HepG2 (cell line): ENCODE data around the gene CDX1. TPM values are rescaled to one million over a fixed set of nuclear protein-coding genes. Genes with fewer than 3 reads are reported as not detected.

ENCODE experiments used
- ATAC-seq: fragments of 200-7000 bp; cut with Tn5 transposase; 3 replicates; pipeline ENCODE4 v1.9.1; 2020; ENCODE audit warnings: mild to moderate bottlenecking, moderate library complexity
- BruUV-seq: library from RNA; stranded (reverse); fragments of 400-500 nt; replicated peaks from 2 replicates; lab custom pipeline; 2021; lab: Mats Ljungman, UMichigan
- CTCF ChIA-PET: fragments of 300-600 bp; formaldehyde crosslinking; extraction: SDS; loops from one replicate; lab custom pipeline; 2021; ENCODE audit warnings: low total read pairs, inconsistent platforms, low intra/inter-chr PET ratio; lab: Yijun Ruan, JAX
- POLR2A ChIA-PET: fragments of 350-600 bp; sonication (Branson Sonifier 250); formaldehyde crosslinking; loops from one replicate; lab custom pipeline; 2020; ENCODE audit warnings: antibody characterized with exemption, inconsistent platforms; lab: Yijun Ruan, JAX
- DNase-seq: peaks from one replicate; pipeline ENCODE4 v3.0.0-alpha.2; 2015; ENCODE audit warnings: low spot score
- FAIRE-seq: peaks from 3 replicates; lab custom pipeline; 2011; peaks lifted over from hg19 to GRCh38; lab: Jason Lieb, UNC
- H2AFZ ChIP-seq: one replicate; pipeline ENCODE4 v1.6.1; 2011; ENCODE audit warnings: low read length, inconsistent platforms
- H3K27ac ChIP-seq: fragments of 300-600 bp; 3 replicates; pipeline ENCODE4 v1.8.0; 2011; ENCODE audit warnings: mixed run types, mild to moderate bottlenecking, mixed read lengths, low read length, inconsistent platforms; ENCODE audit not compliant: insufficient read depth; ENCODE audit errors: extremely low read length
- H3K27me3 ChIP-seq, 2 experiments: fragments of 200-600 bp in 1 of 2; 2 replicates in 1 of 2; 3 replicates in 1 of 2; pipeline versions ENCODE4 v1.6.0 to v1.8.0; 2011; ENCODE audit warnings: low read length in 2 of 2, mild to moderate bottlenecking in 2 of 2, moderate library complexity in 2 of 2, inconsistent platforms in 1 of 2; ENCODE audit not compliant: insufficient read depth in 2 of 2, control insufficient read depth in 1 of 2
- H3K36me3 ChIP-seq, 2 experiments: fragments of 200-600 bp in 1 of 2; replicated peaks in 1 of 2; 2 replicates in 1 of 2; 3 replicates in 1 of 2; pipeline versions ENCODE4 v1.5.1 to v1.8.0; 2011; ENCODE audit warnings: low read length in 2 of 2, inconsistent platforms in 1 of 2; ENCODE audit not compliant: insufficient read depth in 2 of 2, control insufficient read depth in 1 of 2
- H3K4me1 ChIP-seq: 2 replicates; pipeline ENCODE4 v1.5.1; 2012; ENCODE audit warnings: low read length, inconsistent platforms; ENCODE audit not compliant: insufficient read depth
- H3K4me2 ChIP-seq: 2 replicates; pipeline ENCODE4 v1.6.0; 2011; ENCODE audit warnings: low read depth, low read length, inconsistent platforms
- H3K4me3 ChIP-seq, 3 experiments: fragments of 200-600 bp in 1 of 3; sonication (generic), shearing (Covaris generic) in 1 of 3; replicated peaks in 1 of 3; 2 replicates each; pipeline ENCODE4 v1.5.1; 2011 to 2016; ENCODE audit warnings: low read length in 3 of 3, inconsistent platforms in 2 of 3, low read depth in 2 of 3, mild to moderate bottlenecking in 2 of 3, control low read depth in 1 of 3, mixed read lengths in 1 of 3; ENCODE audit not compliant: insufficient read depth in 1 of 3
- H3K79me2 ChIP-seq: one replicate; pipeline ENCODE4 v1.6.1; 2011; ENCODE audit warnings: low read length, inconsistent platforms; ENCODE audit not compliant: insufficient read depth
- H3K9ac ChIP-seq: 2 replicates; pipeline ENCODE4 v1.6.0; 2011; ENCODE audit warnings: mild to moderate bottlenecking, low read depth, low read length, inconsistent platforms; ENCODE audit not compliant: insufficient read depth
- H3K9me3 ChIP-seq: 2 replicates; pipeline ENCODE4 v1.5.1; 2012; ENCODE audit warnings: mild to moderate bottlenecking, low read length
- H4K20me1 ChIP-seq: 2 replicates; pipeline ENCODE4 v1.6.0; 2011; ENCODE audit warnings: inconsistent platforms, mild to moderate bottlenecking, low read length, moderate library complexity; ENCODE audit not compliant: insufficient read depth
- ATF1 ChIP-seq: IDR thresholded peaks from 2 replicates; pipeline ENCODE4 v1.6.1; 2016; ENCODE audit warnings: mild to moderate bottlenecking, control low read depth
- CBX1 ChIP-seq: IDR thresholded peaks from one replicate; pipeline ENCODE4 v1.6.1; 2016; ENCODE audit warnings: antibody characterized with exemption, low read depth
- CCDC6 ChIP-seq: sonication (generic); formaldehyde crosslinking; IDR thresholded peaks from 2 replicates; pipeline ENCODE4 v1.8.1; 2022; ENCODE audit warnings: mild to moderate bottlenecking, missing genetic modification reagents, moderate library complexity
- CSRNP1 ChIP-seq: sonication (generic); formaldehyde crosslinking; IDR thresholded peaks from 2 replicates; pipeline ENCODE4 v1.8.1; 2023; ENCODE audit warnings: mild to moderate bottlenecking, missing genetic modification reagents
- GMEB1 ChIP-seq: sonication (generic); formaldehyde crosslinking; IDR thresholded peaks from 2 replicates; pipeline ENCODE4 v1.5.1; 2020; ENCODE audit warnings: missing genetic modification reagents, mild to moderate bottlenecking, borderline replicate concordance
- KDM4B ChIP-seq: sonication (generic); formaldehyde crosslinking; IDR thresholded peaks from 2 replicates; pipeline ENCODE4 v1.4.0; 2020; ENCODE audit warnings: missing genetic modification reagents
- KDM5B ChIP-seq: sonication (generic); formaldehyde crosslinking; IDR thresholded peaks from 2 replicates; pipeline ENCODE4 v1.4.0; 2020; ENCODE audit warnings: missing genetic modification reagents, mild to moderate bottlenecking, borderline replicate concordance
- KMT2B ChIP-seq: IDR thresholded peaks from 2 replicates; pipeline ENCODE4 v1.6.1; 2016; ENCODE audit warnings: missing genetic modification reagents, missing compliant biosample characterization
- PBX3 ChIP-seq: sonication (generic); formaldehyde crosslinking; IDR thresholded peaks from 2 replicates; pipeline ENCODE4 v1.8.1; 2023; ENCODE audit warnings: missing genetic modification reagents, inconsistent platforms, borderline replicate concordance
- RXRA ChIP-seq: sonication (generic); formaldehyde crosslinking; IDR thresholded peaks from 2 replicates; pipeline ENCODE4 v1.5.1; 2020; ENCODE audit warnings: missing genetic modification reagents
- SNRNP70 ChIP-seq: fragments of 200-400 bp; formaldehyde crosslinking; IDR thresholded peaks from 2 replicates; pipeline ENCODE4 v1.6.1; 2017; ENCODE audit warnings: mild to moderate bottlenecking, low read depth, low read length, moderate library complexity
- SP2 ChIP-seq: sonication (generic); formaldehyde crosslinking; IDR thresholded peaks from 2 replicates; pipeline ENCODE4 v1.5.1; 2020; ENCODE audit warnings: mild to moderate bottlenecking, missing genetic modification reagents
- XBP1 ChIP-seq: sonication (generic); formaldehyde crosslinking; IDR thresholded peaks from 2 replicates; pipeline ENCODE4 v1.5.0; 2020; ENCODE audit warnings: missing genetic modification reagents
- ZNF121 ChIP-seq: sonication (generic); formaldehyde crosslinking; IDR thresholded peaks from 2 replicates; pipeline ENCODE4 v1.5.0; 2020; ENCODE audit warnings: mild to moderate bottlenecking, missing genetic modification reagents
- ZNF567 ChIP-seq: sonication (generic); formaldehyde crosslinking; IDR thresholded peaks from 2 replicates; pipeline ENCODE4 v1.8.1; 2023; ENCODE audit warnings: mild to moderate bottlenecking, missing genetic modification reagents, borderline replicate concordance
- ZNF678 ChIP-seq: sonication (generic); formaldehyde crosslinking; IDR thresholded peaks from 2 replicates; pipeline ENCODE4 v1.4.0; 2020; ENCODE audit warnings: mild to moderate bottlenecking, missing genetic modification reagents
- ZNF768 ChIP-seq: sonication (generic); formaldehyde crosslinking; IDR thresholded peaks from 2 replicates; pipeline ENCODE4 v1.4.0; 2020; ENCODE audit warnings: missing genetic modification reagents
- ZNF777 ChIP-seq: sonication (generic); formaldehyde crosslinking; IDR thresholded peaks from 2 replicates; pipeline ENCODE4 v1.4.0; 2020; ENCODE audit warnings: missing genetic modification reagents
- ZNF850 ChIP-seq: sonication (generic); formaldehyde crosslinking; conservative IDR thresholded peaks from 2 replicates; pipeline ENCODE4 v1.9.0; 2021; ENCODE audit warnings: mild to moderate bottlenecking, missing genetic modification reagents
- WGBS: methylation state at CpG from one replicate; pipeline ENCODE4 v1.1.6; 2017; ENCODE audit warnings: low lambda C conversion rate; 5-methylcytosine and 5-hydroxymethylcytosine counted together
- in situ Hi-C: cut with HindIII; loops from 2 replicates; pipeline ENCODE4 v1.10.0; 2017; ENCODE audit warnings: low pct_unique_long_range_greater_than_20kb; ENCODE audit not compliant: extremely low pct_ligation_motif_present
- intact Hi-C: fragments of 100-400 bp; cut with micrococcal nuclease; formaldehyde crosslinking; loops from one replicate; pipeline ENCODE4 v1.10.0; 2022; ENCODE audit not compliant: unreplicated experiment
- polyA plus RNA-seq, 8 experiments: library from polyadenylated mRNA; depleted of rRNA in 3 of 8; stranded (reverse) in 7 of 8; unstranded in 1 of 8; fragments of >200 nt; fragmentation: Illumina TruSeq in 4 of 8; extraction: Trizol in 4 of 8; gene quantifications; 2 replicates each; pipeline versions ENCODE4 v1.2.1 to v1.2.3, GENCODE V29; 2011 to 2016; ENCODE audit warnings: low read depth in 4 of 8, missing spikeins in 1 of 8, mixed read lengths in 1 of 8; ENCODE audit not compliant: insufficient read depth in 1 of 8
- total RNA-seq, 5 experiments: library from RNA; depleted of rRNA; stranded (reverse); fragments of >200 nt; fragmentation: Illumina TruSeq; extraction: Trizol; gene quantifications; 2 replicates each; pipeline ENCODE4 v1.2.3, GENCODE V29; 2016; ENCODE audit warnings: low read depth in 1 of 5

The CDX1 gene
- total and polyA plus RNA-seq, 2 of the 13 experiments (the other 11 are each of a cell fraction or from before 2014, with no cell fraction given) = not detected

GRCh38 chr5:150149618-150150017 lies 17.0 kb upstream of the CDX1 start (continued):
- TF ChIP-seq GMEB1 (CRISPR knock-in tag) (no peak), ZNF850 (CRISPR knock-in tag) (no peak), KDM4B (CRISPR knock-in tag) (no peak)

- no peaks in the 10 kb centered on the region for H3K36me3 ChIP-seq
- ChIA-PET CTCF (no interaction called here), POLR2A (interaction anchor here (5.2 kb wide), 1 partner anchor 15 kb away, joined by 31 read pairs; no protein-coding TSS in a partner anchor)
- H3K27me3 ChIP-seq = peaks cover 2 to 35% of the 10 kb centered on the region in 2 experiments; a peak in 3 of 5 replicates
- 15% methylated on average over 5 of the region's 12 CpGs for WGBS
- H3K9me3 ChIP-seq = no peaks in the 10 kb centered on the region
- no peak overlapping the region for H2AFZ ChIP-seq
- no peaks in the 10 kb centered on the region for H4K20me1 ChIP-seq
- intact Hi-C loops (no loop called here), in situ Hi-C loops (no loop called here)
- peak; percentile 12 for ATAC-seq
- FAIRE-seq = no peak
- H3K27ac ChIP-seq = no peak overlapping the region
- no peak overlapping the region for H3K4me3 ChIP-seq
- peaks cover 54% of the 10 kb centered on the region for H3K4me1 ChIP-seq
- H3K9ac ChIP-seq = no peak overlapping the region
- no peaks in the 10 kb centered on the region for H3K79me2 ChIP-seq
- no peak overlapping the region; the same call in 1 of the 2 replicates for H3K4me2 ChIP-seq
- BruUV-seq = no TSS peak
- DNase-seq = no peak
- TF ChIP-seq KDM5B (CRISPR knock-in tag) = no peak
- TF ChIP-seq ATF1 (CRISPR knock-in tag) = no peak
- peak; percentile 82 for TF ChIP-seq ZNF768
- TF ChIP-seq XBP1 = no peak
- no peak for TF ChIP-seq ZNF121 (CRISPR knock-in tag)
- no peak for TF ChIP-seq KMT2B (CRISPR knock-in tag)
- no peak for TF ChIP-seq ZNF567 (CRISPR knock-in tag)
- TF ChIP-seq PBX3 = no peak
- TF ChIP-seq CCDC6 (CRISPR knock-in tag) = 0 out of 2 replicates have a peak, but pooled peaks have one; percentile 31
- no peak for TF ChIP-seq RXRA
- no peak for TF ChIP-seq CSRNP1
- TF ChIP-seq ZNF678 (CRISPR knock-in tag) = no peak
- no peak for TF ChIP-seq ZNF777 (CRISPR knock-in tag)
- TF ChIP-seq SP2 (CRISPR knock-in tag) = no peak
- TF ChIP-seq SNRNP70 = no peak
- TF ChIP-seq CBX1 = no peak
Observed at GRCh38 chr5:150152636-150153462, 13.7 kb upstream of the CDX1 start.
